ENCODE results near the gene RFC4. TPM values are rescaled to one million over a fixed set of nuclear protein-coding genes. Genes with fewer than 3 reads are reported as not detected.

The RFC4 gene
- total RNA-seq, 2 donors from 2014 or later: 6.6 to 7.8 TPM

- DNase-seq: no peak
- ATAC-seq: peak; percentile 23
- intact Hi-C loops (cut with DNase I, micrococcal nuclease): no loop called here
Observed at GRCh38 chr3:186772281-186772694, 34.0 kb downstream of the RFC4 start.

- intact Hi-C loops (cut with DNase I, micrococcal nuclease): no loop called here
- DNase-seq (no peak), ATAC-seq (peak; percentile 97)
Observed at GRCh38 chr3:186760897-186761447, 45.3 kb downstream of the RFC4 start.

DNA sequence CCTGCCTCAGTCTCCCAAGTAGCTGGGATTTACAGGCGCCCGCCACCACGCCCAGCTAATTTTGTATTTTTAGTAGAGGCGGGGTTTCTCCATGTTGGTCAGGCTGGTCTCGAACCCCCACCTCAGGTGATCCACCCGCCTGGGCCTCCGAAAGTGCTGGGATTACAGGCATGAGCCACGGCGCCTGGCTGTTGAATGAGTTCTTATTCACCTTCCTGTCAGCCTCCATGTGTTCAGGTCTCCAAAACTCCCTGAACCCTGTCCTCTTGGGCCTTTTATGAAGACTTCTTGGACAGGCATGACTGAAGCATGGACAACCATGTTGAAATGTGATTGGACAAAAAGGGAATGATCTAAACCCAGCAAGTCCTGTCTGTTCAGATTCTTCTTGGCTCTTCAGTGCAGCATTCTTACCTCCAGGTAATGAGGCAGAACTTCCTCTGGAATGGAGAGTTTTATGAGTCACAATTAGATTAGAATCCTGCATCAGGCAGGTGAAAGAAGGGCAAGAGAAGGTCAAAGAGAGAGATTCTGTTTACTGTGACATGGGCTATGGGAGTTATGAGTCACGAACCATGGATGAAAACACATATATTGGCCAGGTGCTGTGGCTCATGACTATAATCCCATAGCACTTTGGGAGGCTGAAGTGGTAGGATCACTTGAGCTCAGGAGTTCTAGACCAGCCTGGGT, 46.0 kb downstream of the RFC4 start:
- DNase-seq (no peak), ATAC-seq (peak; percentile 69)
- intact Hi-C loops (cut with DNase I, micrococcal nuclease): no loop called here

DNA sequence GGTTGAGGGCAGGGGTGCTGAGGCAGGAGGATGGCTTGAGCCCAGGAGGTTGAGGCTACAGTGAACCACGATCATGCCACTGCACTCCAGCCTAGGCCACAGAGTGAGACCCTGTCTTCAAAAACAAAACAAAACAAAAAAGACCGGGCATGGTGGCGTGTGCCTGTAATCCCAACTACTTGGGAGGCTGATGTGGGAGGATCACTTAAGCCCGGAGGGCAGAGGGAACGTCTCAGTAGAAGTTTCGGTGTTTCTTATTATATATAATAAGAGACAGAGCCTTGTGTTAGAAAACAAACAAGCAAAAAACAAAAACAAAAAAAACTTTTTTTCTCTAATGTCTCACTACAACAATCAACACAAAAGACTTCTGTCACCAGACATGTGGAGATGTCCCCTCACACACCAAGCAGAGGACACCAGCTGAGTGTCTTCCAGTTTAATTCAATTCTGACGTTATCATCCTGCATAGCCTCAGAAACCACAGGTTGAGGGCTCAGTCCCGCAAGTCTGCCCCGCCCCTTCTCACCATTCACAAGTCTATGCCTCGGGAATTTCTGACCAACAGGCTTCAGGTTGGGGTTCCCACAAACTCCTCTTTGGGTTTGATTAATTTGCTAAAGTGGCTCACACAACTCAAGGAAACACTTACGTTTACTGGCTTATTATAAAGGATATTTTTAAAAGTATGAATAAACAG, 46.9 kb downstream of the RFC4 start:
- intact Hi-C loops (cut with DNase I, micrococcal nuclease): no loop called here
- ATAC-seq (no peak), DNase-seq (no peak)

- intact Hi-C loops (cut with DNase I, micrococcal nuclease): no loop called here
- ATAC-seq: no peak
- DNase-seq: no peak
Observed at GRCh38 chr3:186757686-186758220, 48.5 kb downstream of the RFC4 start.

GRCh38 chr3:186757214-186757613, 49.1 kb downstream of the RFC4 start:
- ATAC-seq: no peak
- intact Hi-C loops (cut with DNase I, micrococcal nuclease): no loop called here
- no peak for DNase-seq

DNA sequence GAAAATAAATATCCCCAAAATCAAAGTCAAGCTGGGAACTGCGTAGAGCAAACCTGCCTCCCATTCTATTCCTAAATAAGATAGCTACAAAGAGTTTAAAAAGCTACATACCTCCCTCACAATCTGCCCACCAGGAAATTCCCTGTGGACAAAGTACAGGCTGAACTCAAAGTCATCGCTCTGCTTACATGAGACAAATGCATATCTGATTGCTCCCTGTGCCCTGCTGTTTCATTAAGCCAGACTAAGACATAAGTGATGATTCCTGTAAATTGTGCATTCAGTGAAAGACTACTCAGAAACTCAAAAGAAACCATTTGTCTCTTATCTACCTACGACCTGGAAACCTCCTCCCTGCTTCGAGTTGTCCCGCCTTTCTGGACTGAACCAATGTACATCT, 51.4 kb downstream of the RFC4 start:
- no peak for DNase-seq
- no peak for ATAC-seq
- intact Hi-C loops (cut with DNase I, micrococcal nuclease): no loop called here

DNA sequence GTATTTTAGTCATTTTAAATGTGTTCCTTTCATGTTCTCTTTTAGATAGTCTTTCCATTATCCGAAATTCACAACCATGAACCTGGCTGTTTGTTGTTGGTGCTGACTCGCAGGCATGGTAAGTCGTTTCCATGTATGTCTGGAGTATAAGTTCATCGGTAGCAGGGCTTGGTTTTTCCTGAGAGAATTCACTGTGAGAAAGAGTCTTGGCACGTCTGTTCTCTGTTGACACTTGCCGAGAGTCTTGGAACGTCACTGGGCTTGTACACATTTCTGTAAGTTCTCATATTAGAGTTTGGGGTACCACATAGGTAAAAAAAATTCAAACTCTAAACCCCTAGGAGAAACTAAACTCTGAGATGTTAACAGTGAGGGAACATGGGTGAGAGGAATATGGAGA, 52.3 kb downstream of the RFC4 start:
- ATAC-seq (no peak), DNase-seq (no peak)
- intact Hi-C loops (cut with DNase I, micrococcal nuclease): no loop called here

DNA sequence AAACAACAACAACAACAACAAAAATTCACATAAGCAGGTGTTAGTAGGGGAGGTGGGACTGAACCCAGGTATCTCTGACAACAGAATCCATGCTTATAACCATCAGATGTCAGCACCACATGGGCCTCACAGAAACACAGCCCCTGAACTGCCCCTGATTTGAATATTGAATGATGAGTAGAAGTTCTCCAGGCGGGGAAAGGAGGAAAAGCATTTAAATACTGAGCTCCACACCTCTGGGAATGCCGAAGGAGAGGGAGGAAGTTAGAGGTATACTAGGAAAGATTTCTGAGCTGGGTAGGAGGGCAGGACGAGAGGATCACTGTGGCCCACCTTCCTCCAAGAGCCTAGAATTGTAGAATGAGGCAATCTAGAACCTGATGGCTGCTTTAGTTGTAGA, 54.8 kb downstream of the RFC4 start:
- DNase-seq (no peak), ATAC-seq (peak; percentile 9)
- intact Hi-C loops (cut with DNase I, micrococcal nuclease): no loop called here

DNA sequence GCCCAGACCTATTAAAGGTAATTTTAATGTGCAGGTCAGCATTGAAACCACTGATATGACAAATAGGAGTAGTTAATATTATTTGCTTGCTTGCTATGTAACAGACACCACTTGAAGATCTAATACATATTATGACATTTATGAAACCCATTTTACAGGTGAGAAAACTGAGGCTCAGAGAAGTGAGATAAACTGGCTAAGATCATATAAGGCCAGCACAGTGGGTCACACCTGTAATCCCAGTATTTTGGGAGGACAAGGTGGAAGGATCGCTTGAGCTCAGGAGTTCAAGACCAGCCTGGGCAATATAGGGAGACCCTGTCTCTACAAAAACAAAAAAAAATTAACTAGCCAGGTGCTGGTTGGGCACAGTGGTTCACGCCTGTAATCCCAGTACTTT, 56.0 kb downstream of the RFC4 start:
- no peak for ATAC-seq
- no peak for DNase-seq
- intact Hi-C loops (cut with DNase I, micrococcal nuclease): no loop called here

DNA sequence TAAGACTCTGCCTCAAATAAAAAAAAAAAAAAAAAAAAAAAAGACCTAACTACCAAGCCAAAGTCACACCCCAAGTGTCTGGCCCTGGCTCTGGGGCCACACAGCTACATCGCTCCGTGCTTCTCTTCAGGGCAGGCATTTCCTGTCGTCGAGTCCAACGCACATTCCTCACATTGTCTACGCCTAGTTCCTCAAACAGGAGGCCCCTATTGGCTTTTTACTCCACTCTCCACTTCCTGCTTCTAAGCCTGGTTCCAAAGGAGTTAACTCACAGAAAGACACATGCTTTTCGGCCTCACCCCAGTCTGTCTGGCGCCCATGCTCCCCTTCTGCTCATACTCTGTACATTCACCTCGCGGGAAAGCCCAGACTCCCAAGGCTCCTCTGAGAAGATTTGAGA, 60.3 kb downstream of the RFC4 start:
- ATAC-seq (peak; percentile 87), DNase-seq (peak; percentile 60 to 84)
- intact Hi-C loops (cut with DNase I, micrococcal nuclease): no loop called here

DNA sequence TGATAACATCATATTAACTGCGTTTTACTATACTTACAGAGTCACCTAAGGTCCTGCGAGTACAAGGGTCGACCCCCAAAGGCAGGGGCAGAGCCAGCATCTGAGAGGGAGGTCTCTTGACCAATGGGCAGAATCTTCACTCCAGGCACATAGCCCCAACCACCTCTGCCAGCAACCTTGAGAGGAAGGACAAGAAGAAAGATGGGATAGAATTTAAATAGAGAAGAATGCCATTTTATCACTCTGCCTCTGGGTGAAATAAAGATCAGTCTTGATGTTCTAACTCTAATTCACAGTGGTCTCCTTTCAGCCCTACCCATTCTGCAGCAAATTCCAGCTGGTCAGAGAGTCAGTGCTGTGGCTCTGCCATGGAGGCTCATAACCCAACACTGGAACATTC, 62.6 kb downstream of the RFC4 start:
- no peak for DNase-seq
- no peak for ATAC-seq
- intact Hi-C loops (cut with DNase I, micrococcal nuclease): no loop called here

DNA sequence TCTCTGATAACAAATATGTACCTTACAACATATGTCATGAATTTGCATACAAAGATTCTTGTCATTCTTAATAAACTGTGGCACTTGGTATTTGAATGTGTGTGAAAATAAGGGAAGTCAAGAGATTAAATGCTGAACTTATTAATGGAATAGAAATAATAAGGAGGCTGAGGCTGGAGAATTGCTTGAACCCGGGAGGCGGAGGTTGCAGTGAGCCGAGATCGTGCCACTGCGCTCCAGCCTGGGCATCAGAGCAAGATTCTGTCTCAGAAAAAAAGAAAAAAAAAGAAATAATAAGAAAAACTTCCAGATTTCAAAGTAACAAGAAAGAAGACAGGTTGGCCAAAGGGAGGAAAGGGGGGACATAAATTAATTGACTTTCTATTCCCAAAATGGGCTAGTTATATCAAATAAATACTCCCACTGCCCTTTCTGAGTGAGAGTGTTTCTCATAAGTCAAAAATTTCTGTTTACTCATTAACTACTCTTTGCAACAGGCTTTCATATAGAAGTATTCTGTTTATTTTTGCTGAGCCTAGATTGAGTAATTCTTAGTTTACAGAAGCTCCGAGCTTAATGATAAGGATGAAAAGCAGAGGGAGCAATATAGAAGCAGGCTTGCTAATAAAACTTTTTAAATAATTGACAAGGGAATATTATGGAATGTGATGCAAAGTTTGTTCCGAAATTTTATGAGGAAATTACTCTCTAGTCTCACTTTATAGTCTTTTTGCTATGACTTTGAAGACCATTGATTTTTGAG, 63.5 kb downstream of the RFC4 start:
- intact Hi-C loops (cut with DNase I, micrococcal nuclease): no loop called here
- ATAC-seq (no peak), DNase-seq (no peak)

Small RNA genes lying within 50 kb of the gene (microRNA-seq; reads per million reads assigned to microRNA genes)
- gene MIR1248: 38.9 to 40.8 reads per million in 2 donors

Other genes with a start within 250 kb of the RFC4 start
- gene TBCCD1, start 239.1 kb downstream of the RFC4 start, total RNA-seq: 10 to 100 TPM; 10.0 to 10.7 TPM
- 10 to 100 TPM; 39.8 to 49.3 TPM for gene DNAJB11, start 235.8 kb downstream of the RFC4 start, total RNA-seq
- not detected for gene AHSG, start 193.4 kb downstream of the RFC4 start, total RNA-seq
- gene FETUB, start 166.1 kb downstream of the RFC4 start, total RNA-seq: not detected
- gene HRG, start 140.5 kb downstream of the RFC4 start, total RNA-seq: not detected
- 1 to 10 TPM; 2.3 to 3.6 TPM for gene KNG1, start 89.1 kb downstream of the RFC4 start, total RNA-seq
- gene EIF4A2, start 22.9 kb downstream of the RFC4 start, total RNA-seq: 100 to 1,000 TPM; 214 to 343 TPM
- gene ADIPOQ, start 36.2 kb upstream of the RFC4 start, total RNA-seq: 1 to 10 TPM in 1 of 2 donors, under 1 TPM in 1; 0.15 to 3.1 TPM
- 10 to 100 TPM; 57.3 to 62.6 TPM for gene ST6GAL1, start 124.0 kb upstream of the RFC4 start, total RNA-seq

All from left colon (tissue), 2 donors.